HepG2 (cell line): Measurements from ENCODE around the gene IGFALS. TPM values are rescaled to one million over a fixed set of nuclear protein-coding genes. Genes with fewer than 3 reads are reported as not detected.
A peak's percentile ranks its signal among the peaks of the same experiment; 100 is the strongest.

Experiments used
- CCAR2 ChIP-seq: fragments of 200-400 bp; formaldehyde crosslinking; optimal IDR thresholded peaks from 2 replicates; pipeline ENCODE3; 2018; ENCODE audit warnings: low read depth, mild to moderate bottlenecking, low read length, moderate library complexity
- CHD4 ChIP-seq: fragments of 200-600 bp; sonication (generic); IDR thresholded peaks from 2 replicates; pipeline ENCODE4 v1.7.0; 2017; ENCODE audit warnings: mild to moderate bottlenecking, low read length, borderline replicate concordance
- DNMT1 ChIP-seq: sonication (generic); formaldehyde crosslinking; IDR thresholded peaks from 2 replicates; pipeline ENCODE4 v1.5.1; 2020; ENCODE audit warnings: mild to moderate bottlenecking, missing genetic modification reagents
- ERF ChIP-seq: IDR thresholded peaks from 2 replicates; pipeline ENCODE4 v1.6.1; 2018; ENCODE audit warnings: missing biosample characterization, missing genetic modification reagents
- KLF6 ChIP-seq: IDR thresholded peaks from 2 replicates; pipeline ENCODE4 v1.8.0; 2016; ENCODE audit warnings: missing biosample characterization, missing genetic modification reagents
- NFKB2 ChIP-seq: sonication (generic); formaldehyde crosslinking; IDR thresholded peaks from 2 replicates; pipeline ENCODE4 v1.4.0; 2020; ENCODE audit warnings: missing genetic modification reagents, borderline replicate concordance
- SIX4 ChIP-seq: sonication (generic); formaldehyde crosslinking; IDR thresholded peaks from 2 replicates; pipeline ENCODE4 v1.4.0; 2020; ENCODE audit warnings: missing genetic modification reagents
- SP2 ChIP-seq: sonication (generic); formaldehyde crosslinking; IDR thresholded peaks from 2 replicates; pipeline ENCODE4 v1.5.1; 2020; ENCODE audit warnings: mild to moderate bottlenecking, missing genetic modification reagents
- SRSF4 ChIP-seq: fragments of 200-400 bp; formaldehyde crosslinking; IDR thresholded peaks from one replicate; pipeline ENCODE4 v1.6.1; 2018; ENCODE audit warnings: mild to moderate bottlenecking, low read depth, low read length, moderate library complexity; ENCODE audit not compliant: poor library complexity, severe bottlenecking
- ZBTB21 ChIP-seq: sonication (generic); formaldehyde crosslinking; IDR thresholded peaks from 2 replicates; pipeline ENCODE4 v1.4.0; 2020; ENCODE audit warnings: missing genetic modification reagents
- ZNF142 ChIP-seq: sonication (generic); formaldehyde crosslinking; IDR thresholded peaks from 2 replicates; pipeline ENCODE4 v1.4.0; 2020; ENCODE audit warnings: missing genetic modification reagents
- ZNF546 ChIP-seq: sonication (generic); formaldehyde crosslinking; conservative IDR thresholded peaks from 2 replicates; pipeline ENCODE4 v1.8.1; 2023; ENCODE audit warnings: mild to moderate bottlenecking, missing genetic modification reagents
- ZNF562 ChIP-seq: sonication (generic); formaldehyde crosslinking; IDR thresholded peaks from 2 replicates; pipeline ENCODE4 v1.8.0; 2022; ENCODE audit warnings: missing genetic modification reagents, borderline replicate concordance
- ZNF644 ChIP-seq: IDR thresholded peaks from 2 replicates; pipeline ENCODE4 v1.6.1; 2016; ENCODE audit warnings: low read depth
- ZNF883 ChIP-seq: sonication (generic); formaldehyde crosslinking; IDR thresholded peaks from 2 replicates; pipeline ENCODE4 v1.5.1; 2020; ENCODE audit warnings: mild to moderate bottlenecking, missing genetic modification reagents; ENCODE audit errors: not compliant biosample characterization
- polyA plus RNA-seq, 8 experiments: library from polyadenylated mRNA; depleted of rRNA in 3 of 8; stranded (reverse) in 7 of 8; unstranded in 1 of 8; fragments of >200 nt; fragmentation: Illumina TruSeq in 4 of 8; extraction: Trizol in 4 of 8; gene quantifications; 2 replicates each; pipeline versions ENCODE4 v1.2.1 to v1.2.3, GENCODE V29; 2011 to 2016; ENCODE audit warnings: low read depth in 4 of 8, missing spikeins in 1 of 8, mixed read lengths in 1 of 8; ENCODE audit not compliant: insufficient read depth in 1 of 8
- total RNA-seq, 5 experiments: library from RNA; depleted of rRNA; stranded (reverse); fragments of >200 nt; fragmentation: Illumina TruSeq; extraction: Trizol; gene quantifications; 2 replicates each; pipeline ENCODE4 v1.2.3, GENCODE V29; 2016; ENCODE audit warnings: low read depth in 1 of 5
- TF ChIP-seq, protein P1 (sequence below): IDR thresholded peaks from 2 replicates; pipeline ENCODE4 v1.6.1; 2016; ENCODE audit warnings: mild to moderate bottlenecking
- TF ChIP-seq, protein P2 (sequence below): sonication (generic); formaldehyde crosslinking; IDR thresholded peaks from 2 replicates; pipeline ENCODE4 v1.4.0; 2020; ENCODE audit warnings: missing genetic modification reagents

IGFALS gene
- total and polyA plus RNA-seq, 2 of the 13 experiments (the other 11 are each of a cell fraction or from before 2014, with no cell fraction given), result 0.34 to 2.4 TPM

GRCh38 chr16:1794221-1794871, 841 bp upstream of the IGFALS start (continued):
- TF ChIP-seq ZNF562, result no peak
- TF ChIP-seq NFKB2 (CRISPR knock-in tag), result peak; percentile 60; the same call in 1 of the 2 replicates
- TF ChIP-seq ZNF546 (CRISPR knock-in tag), result no peak
- peak; percentile 90 for TF ChIP-seq DNMT1
- no peak for TF ChIP-seq ZNF142 (CRISPR knock-in tag)
- TF ChIP-seq, protein P1, sequence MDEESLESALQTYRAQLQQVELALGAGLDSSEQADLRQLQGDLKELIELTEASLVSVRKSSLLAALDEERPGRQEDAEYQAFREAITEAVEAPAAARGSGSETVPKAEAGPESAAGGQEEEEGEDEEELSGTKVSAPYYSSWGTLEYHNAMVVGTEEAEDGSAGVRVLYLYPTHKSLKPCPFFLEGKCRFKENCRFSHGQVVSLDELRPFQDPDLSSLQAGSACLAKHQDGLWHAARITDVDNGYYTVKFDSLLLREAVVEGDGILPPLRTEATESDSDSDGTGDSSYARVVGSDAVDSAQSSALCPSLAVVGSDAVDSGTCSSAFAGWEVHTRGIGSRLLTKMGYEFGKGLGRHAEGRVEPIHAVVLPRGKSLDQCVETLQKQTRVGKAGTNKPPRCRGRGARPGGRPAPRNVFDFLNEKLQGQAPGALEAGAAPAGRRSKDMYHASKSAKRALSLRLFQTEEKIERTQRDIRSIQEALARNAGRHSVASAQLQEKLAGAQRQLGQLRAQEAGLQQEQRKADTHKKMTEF (CRISPR knock-in tag), result peak; percentile 66; the same call in 1 of the 2 replicates
- TF ChIP-seq ZNF883, result no peak
- no peak for TF ChIP-seq CHD4
- TF ChIP-seq ZNF644 (CRISPR knock-in tag), result no peak
- TF ChIP-seq, protein P2, sequence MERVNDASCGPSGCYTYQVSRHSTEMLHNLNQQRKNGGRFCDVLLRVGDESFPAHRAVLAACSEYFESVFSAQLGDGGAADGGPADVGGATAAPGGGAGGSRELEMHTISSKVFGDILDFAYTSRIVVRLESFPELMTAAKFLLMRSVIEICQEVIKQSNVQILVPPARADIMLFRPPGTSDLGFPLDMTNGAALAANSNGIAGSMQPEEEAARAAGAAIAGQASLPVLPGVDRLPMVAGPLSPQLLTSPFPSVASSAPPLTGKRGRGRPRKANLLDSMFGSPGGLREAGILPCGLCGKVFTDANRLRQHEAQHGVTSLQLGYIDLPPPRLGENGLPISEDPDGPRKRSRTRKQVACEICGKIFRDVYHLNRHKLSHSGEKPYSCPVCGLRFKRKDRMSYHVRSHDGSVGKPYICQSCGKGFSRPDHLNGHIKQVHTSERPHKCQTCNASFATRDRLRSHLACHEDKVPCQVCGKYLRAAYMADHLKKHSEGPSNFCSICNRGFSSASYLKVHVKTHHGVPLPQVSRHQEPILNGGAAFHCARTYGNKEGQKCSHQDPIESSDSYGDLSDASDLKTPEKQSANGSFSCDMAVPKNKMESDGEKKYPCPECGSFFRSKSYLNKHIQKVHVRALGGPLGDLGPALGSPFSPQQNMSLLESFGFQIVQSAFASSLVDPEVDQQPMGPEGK (CRISPR knock-in tag), result peak; percentile 95
- no peak for TF ChIP-seq KLF6 (CRISPR knock-in tag)
- no peak; the same call in 1 of the 2 replicates for TF ChIP-seq SIX4 (CRISPR knock-in tag)
- 0 out of 2 replicates have a peak, but pooled peaks have one; percentile 38 for TF ChIP-seq SP2
- TF ChIP-seq ERF (CRISPR knock-in tag), result peak; percentile 48; the same call in 1 of the 2 replicates
- TF ChIP-seq ZBTB21 (CRISPR knock-in tag), result no peak
- TF ChIP-seq SRSF4, result no peak
- TF ChIP-seq CCAR2, result no peak
